HG02759 (cell line): ENCODE data around the gene ERVW-1.

ENCODE experiments used
- ATAC-seq: cut with Tn5 transposase; IDR thresholded peaks from one replicate; pipeline ENCODE4 v1.9.1; 2021; ENCODE audit warnings: mild to moderate bottlenecking, moderate library complexity; ENCODE audit not compliant: unreplicated experiment

The ERVW-1 gene

GRCh38 chr7:92432299-92432946 is 45.3 kb downstream of the ERVW-1 start:
- no peak for ATAC-seq

GRCh38 chr7:92427193-92427592 is 50.6 kb downstream of the ERVW-1 start:
- no peak for ATAC-seq

GRCh38 chr7:92425311-92425947 is 52.3 kb downstream of the ERVW-1 start:
- no peak for ATAC-seq

- no peak for ATAC-seq
Measured at GRCh38 chr7:92423710-92424131, 54.0 kb downstream of the ERVW-1 start.

GRCh38 chr7:92422926-92423325 is 54.8 kb downstream of the ERVW-1 start:
- ATAC-seq: no peak

- no peak for ATAC-seq
Measured at GRCh38 chr7:92421676-92422435, 55.9 kb downstream of the ERVW-1 start.
